ENCODE measurements around the gene XPR1.

GRCh38 chr1:180631194-180631765, 542 bp upstream of the XPR1 start:
- no peak for TF ChIP-seq CTCF (IDR thresholded peaks at IDR 0.05)
- TF ChIP-seq EZH2 (IDR thresholded peaks at IDR 0.05; ENCODE audit: borderline replicate concordance, insufficient read depth, low read depth, low read length, poor library complexity, severe bottlenecking): no peak

All from B cell (primary cell).